ENCODE data around the gene HDAC1.
"Not testable (repeated sequence)": the region's sequence is repeated elsewhere in the genome, so short reads cannot be mapped to it uniquely, and the experiment has no call there.

HDAC1 gene

GRCh38 chr1:32275424-32275823, 16.5 kb upstream of the HDAC1 start:
- peaks cover 32% of the 10 kb centered on the region for H3K4me1 ChIP-seq (ENCODE audit: insufficient read depth, low read length, poor library complexity, severe bottlenecking)
- no peak overlapping the region for H2AFZ ChIP-seq (ENCODE audit: low read length)
- no peak overlapping the region for H3K4me3 ChIP-seq (ENCODE audit: low read length, poor library complexity, severe bottlenecking)

GRCh38 chr1:32276032-32276782, 15.7 kb upstream of the HDAC1 start:
- no peak for TF ChIP-seq EZH2phosphoT487 (IDR thresholded peaks at IDR 0.05; ENCODE audit: borderline replicate concordance)
- no peak for TF ChIP-seq CTCF (conservative IDR thresholded peaks at IDR 0.05; ENCODE audit: low read length)
- H2AFZ ChIP-seq (ENCODE audit: low read length) = no peak overlapping the region

More at GRCh38 chr1:32275424-32275823, 16.5 kb upstream of the HDAC1 start:
- no peaks in the 10 kb centered on the region for H3K9me2 ChIP-seq (replicated peaks; ENCODE audit: low read depth, low read length)
- H4K20me1 ChIP-seq (ENCODE audit: insufficient read depth, low read length, poor library complexity, severe bottlenecking) = no peaks in the 10 kb centered on the region
- peaks cover 39% of the 10 kb centered on the region for H3K79me2 ChIP-seq (ENCODE audit: insufficient read depth, low read length)
- no peaks in the 10 kb centered on the region for H3F3A ChIP-seq (ENCODE audit: low read depth)
- H3K4me2 ChIP-seq (ENCODE audit: low read depth, low read length, poor library complexity, severe bottlenecking) = no peak overlapping the region
- H3K9me3 ChIP-seq (ENCODE audit: insufficient read depth, low read depth, low read length) = no peaks in the 10 kb centered on the region
- no peak overlapping the region for H3K9ac ChIP-seq (ENCODE audit: low read depth, low read length, poor library complexity, severe bottlenecking)
- H3K27me3 ChIP-seq (ENCODE audit: insufficient read depth, low read length, poor library complexity, severe bottlenecking) = no peaks in the 10 kb centered on the region
- TF ChIP-seq EZH2phosphoT487 (IDR thresholded peaks at IDR 0.05; ENCODE audit: borderline replicate concordance) (no peak), CTCF (conservative IDR thresholded peaks at IDR 0.05; ENCODE audit: low read length) (no peak)
- H3K36me3 ChIP-seq (ENCODE audit: insufficient read depth, low read length) = peaks cover 49% of the 10 kb centered on the region; the same call in 1 of the 2 replicates

GRCh38 chr1:32284777-32285176, 7.1 kb upstream of the HDAC1 start:
- H3K36me3 ChIP-seq (ENCODE audit: insufficient read depth, low read length) = peaks cover 33% of the 10 kb centered on the region; the same call in 1 of the 2 replicates

More at GRCh38 chr1:32276032-32276782, 15.7 kb upstream of the HDAC1 start:
- no peak overlapping the region for H3K9ac ChIP-seq (ENCODE audit: low read depth, low read length, poor library complexity, severe bottlenecking)
- H3K36me3 ChIP-seq (ENCODE audit: insufficient read depth, low read length) = peaks cover 57% of the 10 kb centered on the region; the same call in 1 of the 2 replicates
- no peaks in the 10 kb centered on the region for H3K9me2 ChIP-seq (replicated peaks; ENCODE audit: low read depth, low read length)
- H3K27me3 ChIP-seq (ENCODE audit: insufficient read depth, low read length, poor library complexity, severe bottlenecking) = no peaks in the 10 kb centered on the region
- H4K20me1 ChIP-seq (ENCODE audit: insufficient read depth, low read length, poor library complexity, severe bottlenecking) = no peaks in the 10 kb centered on the region
- no peaks in the 10 kb centered on the region for H3F3A ChIP-seq (ENCODE audit: low read depth)
- no peak overlapping the region for H3K4me2 ChIP-seq (ENCODE audit: low read depth, low read length, poor library complexity, severe bottlenecking)
- peaks cover 38% of the 10 kb centered on the region for H3K79me2 ChIP-seq (ENCODE audit: insufficient read depth, low read length)
- H3K4me3 ChIP-seq (ENCODE audit: low read length, poor library complexity, severe bottlenecking) = no peak overlapping the region
- H3K9me3 ChIP-seq (ENCODE audit: insufficient read depth, low read depth, low read length) = no peaks in the 10 kb centered on the region
- H3K4me1 ChIP-seq (ENCODE audit: insufficient read depth, low read length, poor library complexity, severe bottlenecking) = peaks cover 32% of the 10 kb centered on the region

GRCh38 chr1:32285658-32286057, 6.2 kb upstream of the HDAC1 start:
- H3K4me3 ChIP-seq (ENCODE audit: low read length, poor library complexity, severe bottlenecking) = no peak overlapping the region
- TF ChIP-seq EZH2phosphoT487 (IDR thresholded peaks at IDR 0.05; ENCODE audit: borderline replicate concordance) = no peak
- TF ChIP-seq CTCF (conservative IDR thresholded peaks at IDR 0.05; ENCODE audit: low read length) = no peak
- H3K4me2 ChIP-seq (ENCODE audit: low read depth, low read length, poor library complexity, severe bottlenecking) = no peak overlapping the region
- H3F3A ChIP-seq (ENCODE audit: low read depth) = peaks cover 3% of the 10 kb centered on the region; the same call in 1 of the 2 replicates
- peaks cover 8% of the 10 kb centered on the region for H3K4me1 ChIP-seq (ENCODE audit: insufficient read depth, low read length, poor library complexity, severe bottlenecking)
- H2AFZ ChIP-seq (ENCODE audit: low read length) = no peak overlapping the region
- no peaks in the 10 kb centered on the region for H3K27me3 ChIP-seq (ENCODE audit: insufficient read depth, low read length, poor library complexity, severe bottlenecking)
- H3K9me3 ChIP-seq (ENCODE audit: insufficient read depth, low read depth, low read length) = no peaks in the 10 kb centered on the region
- H3K79me2 ChIP-seq (ENCODE audit: insufficient read depth, low read length) = no peaks in the 10 kb centered on the region
- no peak overlapping the region for H3K9ac ChIP-seq (ENCODE audit: low read depth, low read length, poor library complexity, severe bottlenecking)
- H3K9me2 ChIP-seq (replicated peaks; ENCODE audit: low read depth, low read length) = no peaks in the 10 kb centered on the region
- peaks cover 26% of the 10 kb centered on the region; the same call in 1 of the 2 replicates for H3K36me3 ChIP-seq (ENCODE audit: insufficient read depth, low read length)
- H4K20me1 ChIP-seq (ENCODE audit: insufficient read depth, low read length, poor library complexity, severe bottlenecking) = no peaks in the 10 kb centered on the region

More at GRCh38 chr1:32284777-32285176, 7.1 kb upstream of the HDAC1 start:
- H3K9me3 ChIP-seq (ENCODE audit: insufficient read depth, low read depth, low read length); H3K4me3 ChIP-seq (ENCODE audit: low read length, poor library complexity, severe bottlenecking); H3F3A ChIP-seq (ENCODE audit: low read depth); H3K4me2 ChIP-seq (ENCODE audit: low read depth, low read length, poor library complexity, severe bottlenecking); H3K27me3 ChIP-seq (ENCODE audit: insufficient read depth, low read length, poor library complexity, severe bottlenecking); H3K9me2 ChIP-seq (replicated peaks; ENCODE audit: low read depth, low read length); H2AFZ ChIP-seq (ENCODE audit: low read length); H4K20me1 ChIP-seq (ENCODE audit: insufficient read depth, low read length, poor library complexity, severe bottlenecking); H3K79me2 ChIP-seq (ENCODE audit: insufficient read depth, low read length); H3K9ac ChIP-seq (ENCODE audit: low read depth, low read length, poor library complexity, severe bottlenecking); H3K4me1 ChIP-seq (ENCODE audit: insufficient read depth, low read length, poor library complexity, severe bottlenecking): not testable (repeated sequence)
